GM19238 (cell line): ENCODE data around the gene IMPA2.
"Not testable (repeated sequence)": the region's sequence is repeated elsewhere in the genome, so short reads cannot be mapped to it uniquely, and the experiment has no call there.

Experiments
- DNase-seq: peaks from one replicate; pipeline ENCODE4 v3.0.0; 2011; ENCODE audit warnings: low spot score; ENCODE audit not compliant: insufficient read length

The IMPA2 gene

DNA sequence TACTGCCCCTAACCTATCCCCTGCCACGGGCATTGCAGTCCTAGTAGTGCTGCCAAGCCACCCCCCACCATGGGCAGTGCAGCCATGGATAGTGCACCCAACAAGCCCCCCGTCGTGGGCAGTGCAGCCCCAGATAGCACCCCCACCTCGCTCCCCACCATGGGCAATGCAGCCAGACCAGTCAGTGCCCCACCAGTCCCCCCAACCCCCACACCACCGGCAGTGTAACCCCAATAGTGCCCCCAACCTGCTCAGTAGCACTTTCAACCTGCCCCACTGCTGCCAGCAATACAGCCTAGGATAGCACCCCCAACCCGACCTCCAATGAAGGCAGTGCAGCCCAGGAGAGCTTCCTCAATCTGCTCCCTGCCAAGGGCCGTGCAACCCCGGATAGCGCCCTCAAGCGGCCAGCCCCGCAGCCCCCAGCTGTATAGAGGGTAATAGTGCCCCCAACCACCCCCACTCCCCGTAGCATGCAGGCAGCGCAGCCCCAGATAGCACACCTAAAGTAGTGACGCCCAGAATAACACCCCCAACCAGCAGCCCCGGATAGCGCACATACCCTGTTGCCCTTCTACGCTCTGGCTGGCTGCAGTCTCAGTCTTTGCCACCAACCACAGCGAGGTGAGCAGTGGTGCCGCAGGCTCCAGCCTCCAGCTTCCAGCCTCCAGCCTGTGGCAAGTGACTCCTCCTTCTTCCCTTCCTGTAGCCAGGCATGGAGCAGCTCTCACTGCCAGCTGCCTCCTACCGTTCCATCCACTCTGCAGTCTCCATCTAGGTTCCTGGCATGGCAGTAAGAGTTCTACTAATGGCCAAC lies 66.9 kb downstream of the IMPA2 start:
- no peak for DNase-seq

- DNase-seq = no peak
Observed at GRCh38 chr18:12048827-12049175, 67.5 kb downstream of the IMPA2 start.

GRCh38 chr18:12049978-12050811 lies 68.9 kb downstream of the IMPA2 start:
- DNase-seq = no peak

DNA sequence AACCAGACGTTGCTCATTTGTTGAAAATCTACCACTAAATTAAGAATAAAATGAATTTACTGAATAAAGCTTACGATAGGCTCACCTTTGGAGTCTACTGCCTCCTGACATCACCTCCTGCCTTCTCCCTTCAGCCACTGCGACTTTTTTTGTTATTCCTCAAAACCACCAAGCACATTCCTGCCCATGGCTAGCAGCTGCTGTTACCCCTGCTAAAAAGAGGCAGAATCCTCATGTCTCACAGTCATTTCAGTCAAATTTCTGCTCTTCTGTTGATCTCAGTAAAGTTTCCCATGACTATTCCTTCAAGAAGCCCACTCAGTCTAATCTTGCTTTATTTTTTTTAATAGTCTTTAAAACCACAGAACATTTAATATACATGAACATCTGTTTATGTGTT lies 71.6 kb downstream of the IMPA2 start:
- DNase-seq = no peak

- no peak for DNase-seq
Observed at GRCh38 chr18:12053289-12053688, 72.0 kb downstream of the IMPA2 start.

DNA sequence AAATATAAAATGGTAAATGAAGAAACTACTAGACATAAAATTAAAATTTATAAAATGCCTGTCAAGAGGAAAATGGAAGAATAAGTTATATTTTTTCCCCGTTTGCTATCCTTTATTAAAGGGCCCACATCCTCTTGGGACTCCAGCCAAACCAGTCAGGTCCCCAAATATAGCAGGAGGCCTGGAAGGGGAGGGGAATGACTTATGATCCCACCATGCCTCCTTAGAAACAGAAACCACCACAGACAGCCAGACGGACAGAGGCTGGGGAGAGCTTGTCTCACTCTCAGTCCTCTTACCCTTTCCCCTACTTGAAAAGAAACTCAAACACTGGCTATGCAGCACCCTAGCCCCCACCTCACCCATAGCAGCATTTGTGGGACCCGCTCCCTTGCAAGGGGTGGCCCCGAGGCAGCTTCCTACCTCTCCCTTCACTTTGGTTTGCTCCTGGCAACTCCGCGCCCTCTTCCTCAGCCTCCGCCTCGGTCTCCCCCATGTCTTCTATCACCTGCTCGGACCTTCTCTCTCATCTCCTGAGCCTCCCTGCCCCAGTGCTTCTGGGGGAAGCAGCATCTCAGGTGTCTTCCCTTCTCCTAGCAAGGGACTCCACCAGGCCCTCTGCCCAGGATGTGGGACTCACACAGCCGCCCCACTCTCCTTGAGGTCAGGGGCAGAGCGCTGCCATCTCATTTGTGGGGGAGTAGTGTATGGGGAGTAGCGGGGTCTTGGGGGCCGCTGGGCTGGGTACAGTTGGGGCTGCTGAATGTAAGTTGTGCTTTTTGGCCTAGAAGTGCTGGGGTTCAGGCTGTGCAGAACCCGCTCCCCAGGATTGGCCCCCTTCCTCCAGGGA lies 75.0 kb downstream of the IMPA2 start:
- DNase-seq = no peak

DNA sequence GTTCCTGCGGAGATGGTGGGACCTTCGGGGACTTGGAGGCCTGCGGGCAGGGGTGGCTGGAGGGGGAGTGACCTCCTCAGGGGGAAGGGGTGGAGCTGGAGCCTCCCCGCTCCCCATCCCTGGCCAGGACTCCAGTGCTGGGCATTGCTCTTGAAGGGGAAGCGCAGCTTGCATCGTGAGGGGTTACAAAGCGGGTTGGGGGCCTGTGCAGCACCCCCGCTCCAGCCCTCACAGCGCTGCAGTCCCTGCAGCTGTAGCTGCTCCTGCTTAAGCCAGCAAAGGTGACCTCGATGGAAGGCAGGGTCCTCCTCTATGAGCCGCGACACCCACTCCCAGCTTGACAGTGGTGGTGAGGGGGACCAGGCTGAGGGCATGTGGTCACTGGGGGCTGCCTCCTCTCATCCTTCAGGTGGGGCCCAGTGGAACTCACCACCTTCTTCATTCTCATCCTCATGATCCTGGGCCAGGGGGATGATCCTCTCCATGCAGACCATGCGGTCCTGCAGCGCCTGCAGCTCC lies 75.6 kb downstream of the IMPA2 start:
- DNase-seq = no peak

DNA sequence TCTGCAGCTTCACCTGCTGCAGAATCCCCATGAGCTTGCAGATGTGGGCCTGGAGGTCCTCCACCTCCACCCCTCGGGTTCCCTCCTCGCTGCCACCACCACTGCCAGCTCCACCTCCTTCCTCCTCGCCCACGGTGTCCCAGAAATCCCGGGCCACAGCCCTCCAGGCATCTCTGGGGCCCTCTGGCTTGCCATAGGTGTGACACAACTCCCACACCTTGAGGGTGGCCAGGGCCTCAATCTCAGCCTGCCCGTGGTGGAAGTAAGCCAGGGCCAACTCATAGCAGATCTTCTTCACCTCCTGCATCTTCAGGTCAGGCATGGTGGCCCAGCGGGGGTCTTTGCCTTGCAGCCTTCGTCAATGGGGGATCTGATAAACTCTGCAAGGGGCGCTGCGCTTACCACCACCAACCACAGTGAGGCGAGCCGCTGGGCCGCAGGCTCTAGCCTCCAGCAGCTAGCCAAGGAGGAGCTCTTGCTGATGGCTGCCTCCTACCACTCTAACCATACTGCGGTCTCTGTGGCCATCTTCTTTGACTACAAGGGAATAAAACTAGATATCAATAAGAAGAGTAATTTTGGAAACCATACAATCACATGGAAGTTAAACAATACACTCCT lies 76.2 kb downstream of the IMPA2 start:
- DNase-seq = no peak

GRCh38 chr18:12059334-12060181 lies 78.3 kb downstream of the IMPA2 start:
- no peak for DNase-seq

DNA sequence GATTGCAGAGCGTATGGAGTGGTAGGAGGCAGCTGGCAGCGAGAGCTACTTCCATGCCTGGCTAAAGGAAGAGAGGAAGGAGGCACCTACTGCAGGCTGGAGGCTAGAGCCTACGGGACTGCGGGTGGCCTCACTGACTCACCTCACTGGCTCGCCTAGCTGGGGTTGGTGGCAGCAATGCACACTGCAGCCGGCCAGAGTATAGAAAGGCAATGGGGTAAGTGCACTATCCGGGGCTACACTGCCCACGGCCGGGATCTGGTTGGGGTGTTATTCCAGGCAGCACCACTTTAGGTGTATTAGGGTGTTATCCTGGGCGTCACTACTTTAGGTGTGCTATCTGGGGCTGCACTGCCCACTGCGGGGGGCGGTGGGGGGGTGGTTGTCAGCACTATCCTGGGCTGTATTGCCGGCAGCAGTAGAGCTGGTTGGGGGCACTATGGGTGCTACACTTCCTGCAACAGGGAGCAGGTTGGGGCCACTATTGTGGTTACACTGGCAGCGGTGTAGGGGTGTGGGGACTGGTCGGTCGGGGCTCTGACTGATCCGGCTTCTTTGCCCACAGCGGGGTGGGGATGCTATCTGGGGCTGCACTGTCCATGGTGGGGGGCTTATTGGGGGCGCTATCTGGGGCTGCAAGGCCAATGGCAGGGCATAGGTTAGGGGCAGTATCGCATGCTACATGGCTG lies 79.0 kb downstream of the IMPA2 start:
- DNase-seq = no peak

DNA sequence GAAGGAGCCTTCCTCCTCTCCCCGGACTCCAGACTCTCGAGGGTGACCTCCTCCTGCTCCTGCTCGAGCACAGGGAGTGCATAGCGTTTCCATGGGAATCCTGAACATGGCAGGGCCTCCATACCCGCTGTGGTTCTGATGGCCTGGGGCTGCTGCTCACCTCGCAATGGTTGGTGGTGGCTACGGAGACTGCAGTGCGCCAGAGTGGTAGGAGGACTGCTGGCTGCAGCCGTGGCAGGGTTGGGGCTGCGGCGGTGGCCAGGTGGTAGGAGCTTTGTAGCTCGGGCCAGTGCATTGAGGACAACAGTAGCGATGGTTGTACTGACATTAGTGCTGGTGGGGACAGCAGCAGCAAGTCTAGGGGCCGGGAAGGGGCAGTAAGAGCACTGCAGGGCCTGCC lies 80.4 kb downstream of the IMPA2 start:
- DNase-seq = no peak

DNA sequence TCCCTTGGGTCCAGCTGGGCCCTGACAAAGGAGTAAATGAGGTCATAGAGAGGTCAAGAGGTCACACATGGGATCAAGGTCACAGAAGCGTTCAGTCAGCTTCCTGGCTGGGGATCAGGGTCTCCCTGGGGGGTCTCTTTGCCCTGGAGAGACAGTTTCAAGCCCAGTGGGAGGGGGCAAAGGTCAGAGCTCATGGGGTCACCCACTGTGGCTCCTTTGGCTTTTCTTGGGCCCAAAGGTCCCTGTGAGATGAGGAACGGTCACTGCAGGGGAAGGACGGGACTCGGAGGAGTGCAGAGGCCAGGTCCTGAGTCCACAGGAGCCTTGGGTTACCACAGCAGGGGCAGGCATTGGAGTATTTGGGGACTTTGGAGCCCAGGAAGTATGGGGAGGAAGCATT lies 81.7 kb downstream of the IMPA2 start:
- no peak for DNase-seq

GRCh38 chr18:12064086-12064763 lies 82.9 kb downstream of the IMPA2 start:
- no peak for DNase-seq

GRCh38 chr18:12065397-12065796 lies 84.1 kb downstream of the IMPA2 start:
- no peak for DNase-seq

GRCh38 chr18:12066910-12067511 lies 85.7 kb downstream of the IMPA2 start:
- DNase-seq = no peak

DNA sequence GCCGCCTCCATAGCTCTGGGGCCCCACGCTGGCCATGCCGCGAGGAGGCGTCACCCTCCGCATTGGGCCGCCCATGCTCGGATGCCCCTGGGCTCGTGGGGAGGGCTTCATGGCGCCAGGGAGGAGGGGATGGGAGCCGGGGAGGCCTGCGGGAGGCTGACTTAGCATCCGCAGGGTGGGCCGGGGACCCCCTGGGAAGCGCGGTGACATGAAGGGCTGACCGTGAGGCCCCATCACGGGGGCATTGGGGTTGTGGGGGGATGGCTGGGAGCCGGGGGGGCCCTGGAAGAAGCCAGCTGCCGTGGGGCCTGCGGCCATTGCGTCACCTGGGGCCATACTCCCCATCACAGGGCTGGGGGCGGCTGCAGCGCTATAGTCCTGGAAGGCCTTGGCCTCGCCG lies 86.4 kb downstream of the IMPA2 start:
- DNase-seq = no peak

- not testable (repeated sequence) for DNase-seq
Observed at GRCh38 chr18:12068316-12068949, 87.1 kb downstream of the IMPA2 start.

GRCh38 chr18:12068950-12069320 lies 87.6 kb downstream of the IMPA2 start:
- DNase-seq = no peak
